Stimulated activated naive CD4-positive, alpha-beta T cell (primary cell): ENCODE data around the gene PPIL4.
A peak's percentile ranks its signal among the peaks of the same experiment; 100 is the strongest.
"Not testable (repeated sequence)": the region's sequence is repeated elsewhere in the genome, so short reads cannot be mapped to it uniquely, and the experiment has no call there.

Experiments
- DNase-seq, 6 experiments: peaks; one replicate each; lab custom pipeline; 2025; lab: John Stamatoyannopoulos, UW

PPIL4 gene

GRCh38 chr6:149483849-149484655 lies 61.8 kb downstream of the PPIL4 start:
- DNase-seq: no peak

GRCh38 chr6:149483334-149483725 lies 62.5 kb downstream of the PPIL4 start:
- no peak for DNase-seq

- peak in 1 of 6 experiments; percentile 12 for DNase-seq
Observed at GRCh38 chr6:149482545-149483333, 63.1 kb downstream of the PPIL4 start.

- peak in 5 of 6 experiments; percentile 10 to 37 (median 20) for DNase-seq
Observed at GRCh38 chr6:149480502-149481280, 65.2 kb downstream of the PPIL4 start.

- DNase-seq: no peak
Observed at GRCh38 chr6:149478631-149479314, 67.1 kb downstream of the PPIL4 start.

GRCh38 chr6:149477544-149477943 lies 68.3 kb downstream of the PPIL4 start:
- DNase-seq: no peak

GRCh38 chr6:149476789-149477455 lies 68.9 kb downstream of the PPIL4 start:
- DNase-seq: no peak

- DNase-seq: no peak
Observed at GRCh38 chr6:149474108-149474935, 71.5 kb downstream of the PPIL4 start.

GRCh38 chr6:149473080-149474052 lies 72.5 kb downstream of the PPIL4 start:
- DNase-seq: peak in 1 of 6 experiments; percentile 10

GRCh38 chr6:149472241-149472640 lies 73.6 kb downstream of the PPIL4 start:
- DNase-seq: no peak

GRCh38 chr6:149471801-149472200 lies 74.0 kb downstream of the PPIL4 start:
- no peak for DNase-seq

- no peak for DNase-seq
Observed at GRCh38 chr6:149470948-149471347, 74.9 kb downstream of the PPIL4 start.

GRCh38 chr6:149468179-149468578 lies 77.7 kb downstream of the PPIL4 start:
- no peak for DNase-seq

GRCh38 chr6:149467265-149467664 lies 78.6 kb downstream of the PPIL4 start:
- no peak for DNase-seq

- no peak for DNase-seq
Observed at GRCh38 chr6:149464411-149464810, 81.4 kb downstream of the PPIL4 start.

GRCh38 chr6:149463781-149464180 lies 82.1 kb downstream of the PPIL4 start:
- no peak for DNase-seq

GRCh38 chr6:149462712-149463111 lies 83.1 kb downstream of the PPIL4 start:
- not testable (repeated sequence) for DNase-seq

GRCh38 chr6:149461670-149462069 lies 84.2 kb downstream of the PPIL4 start:
- no peak for DNase-seq

- DNase-seq: not testable (repeated sequence)
Observed at GRCh38 chr6:149460249-149460648, 85.6 kb downstream of the PPIL4 start.
